Limb (tissue), 2 donors: ENCODE results near the gene OOSP2.
"Not testable (repeated sequence)": the region's sequence is repeated elsewhere in the genome, so short reads cannot be mapped to it uniquely, and the experiment has no call there.

ENCODE experiments used
- DNase-seq, 2 donors: peaks; one replicate each; pipeline ENCODE4 v3.0.0-alpha.2; 2016; ENCODE audit errors: extremely low spot score in 2 of 2

Gene OOSP2

GRCh38 chr11:60040109-60040508, at the start of gene OOSP2:
OOSP2 (plus strand) TSS chr11:60040409; CDS start chr11:60040460, 51 bp downstream.
- no peak for DNase-seq

GRCh38 chr11:59990421-59990820, 49.8 kb upstream of the OOSP2 start:
- DNase-seq: no peak

GRCh38 chr11:59992425-59992824, 47.8 kb upstream of the OOSP2 start:
- DNase-seq: no peak

- no peak for DNase-seq
Observed at GRCh38 chr11:59997800-59998199, 42.4 kb upstream of the OOSP2 start.

- DNase-seq: peak in 1 of 2 donors; percentile 1
Observed at GRCh38 chr11:59999691-60000090, 40.5 kb upstream of the OOSP2 start.

- DNase-seq: no peak
Observed at GRCh38 chr11:60003729-60004128, 36.5 kb upstream of the OOSP2 start.

- no peak for DNase-seq
Observed at GRCh38 chr11:60005360-60005759, 34.8 kb upstream of the OOSP2 start.

- no peak for DNase-seq
Observed at GRCh38 chr11:60016881-60017280, 23.3 kb upstream of the OOSP2 start, which contains the start of gene OOSP4B. OOSP4B (plus strand) TSS chr11:60017181.

GRCh38 chr11:60018058-60018457, 22.2 kb upstream of the OOSP2 start:
- no peak for DNase-seq

GRCh38 chr11:60020376-60020775, 19.8 kb upstream of the OOSP2 start:
- DNase-seq: not testable (repeated sequence)

GRCh38 chr11:60029015-60029632, 11.1 kb upstream of the OOSP2 start:
- DNase-seq: no peak

GRCh38 chr11:60050422-60050821, 10.2 kb downstream of the OOSP2 start:
- DNase-seq: not testable (repeated sequence)

GRCh38 chr11:60050839-60051238, 10.6 kb downstream of the OOSP2 start:
- DNase-seq: not testable (repeated sequence)

- DNase-seq: no peak
Observed at GRCh38 chr11:60056349-60056969, 16.2 kb downstream of the OOSP2 start, which contains the start of gene MS4A3. MS4A3 (plus strand) TSS chr11:60056665; CDS start chr11:60061161, 4,496 bp downstream.

- DNase-seq: no peak
Observed at GRCh38 chr11:60059052-60059451, 18.8 kb downstream of the OOSP2 start.

GRCh38 chr11:60059521-60060240, 19.5 kb downstream of the OOSP2 start:
- no peak for DNase-seq

GRCh38 chr11:60064111-60064510, 23.9 kb downstream of the OOSP2 start:
- DNase-seq: no peak

GRCh38 chr11:60065801-60066200, 25.6 kb downstream of the OOSP2 start:
- no peak for DNase-seq

GRCh38 chr11:60069450-60069849, 29.2 kb downstream of the OOSP2 start:
- no peak for DNase-seq

- not testable (repeated sequence) for DNase-seq
Observed at GRCh38 chr11:60071644-60072043, 31.4 kb downstream of the OOSP2 start.

- DNase-seq: no peak
Observed at GRCh38 chr11:60077216-60077817, 37.1 kb downstream of the OOSP2 start.

- no peak for DNase-seq
Observed at GRCh38 chr11:60077981-60078380, 37.8 kb downstream of the OOSP2 start.
